Left lung (tissue), 10 donors: ENCODE results near the gene RTN4RL1. TPM values are rescaled to one million over a fixed set of nuclear protein-coding genes. Genes with fewer than 3 reads are reported as not detected.

Experiments
- ATAC-seq: fragments of 200-7000 bp; cut with Tn5 transposase; one replicate; pipeline ENCODE4 v1.9.1; 2020; ENCODE audit warnings: moderate library complexity
- DNase-seq, 4 donors: peaks; one replicate each; pipeline ENCODE4 v3.0.0-alpha.2; 2013 to 2020
- H3K27ac ChIP-seq, 2 donors: fragments of 200-600 bp; sonication (generic) in 1 of 2; one replicate each; pipeline versions ENCODE4 v1.5.0 to v1.8.0; 2020 to 2021
- H3K27me3 ChIP-seq, 2 donors: fragments of 200-600 bp; sonication (generic) in 1 of 2; one replicate each; pipeline versions ENCODE4 v1.5.0 to v1.8.0; 2020 to 2021
- H3K36me3 ChIP-seq, 2 donors: fragments of 200-600 bp; sonication (generic) in 1 of 2; one replicate each; pipeline versions ENCODE4 v1.5.0 to v1.8.0; 2020 to 2021
- H3K4me1 ChIP-seq, 2 donors: fragments of 200-600 bp; one replicate each; pipeline ENCODE4 v1.8.0; 2021
- H3K4me3 ChIP-seq, 2 donors: fragments of 200-600 bp; sonication (generic) in 1 of 2; one replicate each; pipeline versions ENCODE4 v1.5.0 to v1.8.0; 2020 to 2021; ENCODE audit warnings: mild to moderate bottlenecking in 1 of 2
- H3K9me3 ChIP-seq, 2 donors: fragments of 200-600 bp; sonication (generic) in 1 of 2; one replicate each; pipeline versions ENCODE4 v1.5.0 to v1.8.0; 2020 to 2021
- CTCF ChIP-seq, 2 donors: fragments of 200-600 bp; sonication (generic) in 1 of 2; IDR thresholded peaks; one replicate each; pipeline versions ENCODE4 v1.5.0 to v1.8.0; 2021; ENCODE audit warnings: antibody characterized with exemption in 2 of 2
- intact Hi-C, 2 donors: fragments of 100-400 bp; cut with DNase I; formaldehyde crosslinking; loops; one replicate each; pipeline versions ENCODE4 v1.11.2 to v1.14.2; 2022
- polyA plus RNA-seq, 6 donors: library from polyadenylated mRNA; unstranded; fragments of 120-200 nt; gene quantifications; one replicate each; pipeline ENCODE4 v1.2.1, GENCODE V29; 2013; ENCODE audit not compliant: insufficient read length in 6 of 6
- total RNA-seq, 2 donors: library from RNA; stranded (reverse); fragmentation: NEBNext Ultra II Directional; extraction: Animal tissue kit (Norgen Biotek cat#: 25700); gene quantifications; one replicate each; pipeline ENCODE4 v1.2.1, GENCODE V29; 2021
- donor health status: DM: no; HTN: yes; CAD: no.
- donor health status: DM: no; HTN: no; CAD: no.

RTN4RL1 gene
- total and polyA plus RNA-seq, 8 donors, result 0.34 to 5.1 (median 0.51) TPM

- H3K4me3 ChIP-seq, result no peak overlapping the region
- H3K27ac ChIP-seq, result no peak overlapping the region
- H3K27me3 ChIP-seq, result peaks cover 31 to 55% of the 10 kb centered on the region in 2 donors
- H3K4me1 ChIP-seq, result peaks cover 4 to 14% of the 10 kb centered on the region in 2 donors
- H3K9me3 ChIP-seq, result no peaks in the 10 kb centered on the region
- DNase-seq, result no peak
- no peak for TF ChIP-seq CTCF (IDR thresholded peaks at IDR 0.05)
- ATAC-seq, result no peak
- intact Hi-C loops, result loop anchor here in 1 of 2 donors (5.0 kb wide), 1 partner anchor 123 kb away; the partner anchor contains the start of gene RTN4RL1
- no peaks in the 10 kb centered on the region for H3K36me3 ChIP-seq
Observed at GRCh38 chr17:1904273-1905182, 120.6 kb downstream of the RTN4RL1 start.

GRCh38 chr17:1899403-1900000 is 125.6 kb downstream of the RTN4RL1 start:
- Histone ChIP-seq H3K9me3 (no peaks in the 10 kb centered on the region), H3K27me3 (peaks cover 0 to 5% of the 10 kb centered on the region in 2 donors), H3K27ac (no peak overlapping the region), H3K36me3 (peaks cover 0 to 46% of the 10 kb centered on the region in 2 donors), H3K4me3 (no peak overlapping the region), H3K4me1 (no peaks in the 10 kb centered on the region)
- DNase-seq (no peak), ATAC-seq (no peak)
- intact Hi-C loops, result no loop called here
- TF ChIP-seq CTCF (IDR thresholded peaks at IDR 0.05), result no peak

- intact Hi-C loops, result no loop called here
- Histone ChIP-seq H3K36me3 (peaks cover 0 to 52% of the 10 kb centered on the region in 2 donors), H3K9me3 (no peaks in the 10 kb centered on the region), H3K27me3 (no peaks in the 10 kb centered on the region), H3K4me3 (no peak overlapping the region), H3K27ac (no peak overlapping the region), H3K4me1 (no peaks in the 10 kb centered on the region)
- no peak for TF ChIP-seq CTCF (IDR thresholded peaks at IDR 0.05)
- DNase-seq (no peak), ATAC-seq (no peak)
Observed at GRCh38 chr17:1898872-1899271, 126.3 kb downstream of the RTN4RL1 start.

GRCh38 chr17:1898332-1898731 is 126.8 kb downstream of the RTN4RL1 start:
- TF ChIP-seq CTCF (IDR thresholded peaks at IDR 0.05), result no peak
- no peaks in the 10 kb centered on the region for H3K4me1 ChIP-seq
- intact Hi-C loops, result no loop called here
- ATAC-seq, result no peak
- no peaks in the 10 kb centered on the region for H3K27me3 ChIP-seq
- DNase-seq, result no peak
- no peak overlapping the region for H3K27ac ChIP-seq
- no peaks in the 10 kb centered on the region for H3K9me3 ChIP-seq
- peaks cover 0 to 58% of the 10 kb centered on the region in 2 donors for H3K36me3 ChIP-seq
- H3K4me3 ChIP-seq, result no peak overlapping the region

GRCh38 chr17:1897105-1897656 is 128.0 kb downstream of the RTN4RL1 start:
- H3K4me1 ChIP-seq, result no peaks in the 10 kb centered on the region
- H3K4me3 ChIP-seq, result no peak overlapping the region
- intact Hi-C loops, result no loop called here
- TF ChIP-seq CTCF (IDR thresholded peaks at IDR 0.05), result no peak
- H3K27ac ChIP-seq, result no peak overlapping the region
- ATAC-seq (no peak), DNase-seq (no peak)
- H3K36me3 ChIP-seq, result peaks cover 0 to 69% of the 10 kb centered on the region in 2 donors
- H3K27me3 ChIP-seq, result no peaks in the 10 kb centered on the region
- no peaks in the 10 kb centered on the region for H3K9me3 ChIP-seq
